ELR (cell line): ENCODE results near the gene ALDH3B1.
A peak's percentile ranks its signal among the peaks of the same experiment; 100 is the strongest.

Source experiments
- DNase-seq: peaks from one replicate; pipeline ENCODE4 v3.0.0-alpha.2; 2015; ENCODE audit warnings: low read depth

ALDH3B1 gene

DNA sequence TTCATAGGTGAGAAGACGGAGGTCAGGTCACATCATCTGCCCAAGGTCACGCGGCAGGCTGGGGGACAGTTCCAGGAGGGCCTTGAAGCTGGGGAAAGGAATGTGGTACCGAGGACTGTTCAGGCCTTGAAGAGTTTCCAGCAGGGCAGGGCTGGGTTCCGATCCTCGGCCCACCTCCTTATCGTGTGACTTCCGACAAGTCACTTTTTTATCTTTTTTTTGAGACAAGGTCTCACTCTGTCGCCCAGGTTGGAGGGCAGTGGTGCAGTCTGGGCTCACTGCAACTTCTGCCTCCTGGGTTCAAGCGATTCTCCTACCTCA is 21.0 kb downstream of the ALDH3B1 start:
- DNase-seq: peak; percentile 40

DNA sequence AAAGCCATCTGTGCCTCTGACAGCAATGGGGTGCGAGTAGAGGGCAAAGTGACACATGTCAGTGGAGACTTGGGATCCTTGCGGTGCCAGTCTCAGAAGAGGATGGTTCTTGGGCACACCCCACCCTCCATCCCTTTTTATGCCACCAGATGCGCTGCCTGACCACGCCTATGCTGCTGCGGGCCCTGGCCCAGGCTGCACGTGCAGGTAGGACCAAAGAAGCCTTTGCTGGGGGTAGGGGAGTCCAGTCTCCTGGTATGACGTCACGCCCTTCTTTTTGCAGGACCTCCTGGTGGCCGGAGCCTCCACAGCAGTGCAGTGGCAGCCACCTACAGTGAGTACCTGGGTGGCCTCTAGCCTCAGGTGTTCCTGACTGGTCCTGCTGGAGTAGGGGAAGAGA is 21.9 kb downstream of the ALDH3B1 start:
- DNase-seq: no peak

DNA sequence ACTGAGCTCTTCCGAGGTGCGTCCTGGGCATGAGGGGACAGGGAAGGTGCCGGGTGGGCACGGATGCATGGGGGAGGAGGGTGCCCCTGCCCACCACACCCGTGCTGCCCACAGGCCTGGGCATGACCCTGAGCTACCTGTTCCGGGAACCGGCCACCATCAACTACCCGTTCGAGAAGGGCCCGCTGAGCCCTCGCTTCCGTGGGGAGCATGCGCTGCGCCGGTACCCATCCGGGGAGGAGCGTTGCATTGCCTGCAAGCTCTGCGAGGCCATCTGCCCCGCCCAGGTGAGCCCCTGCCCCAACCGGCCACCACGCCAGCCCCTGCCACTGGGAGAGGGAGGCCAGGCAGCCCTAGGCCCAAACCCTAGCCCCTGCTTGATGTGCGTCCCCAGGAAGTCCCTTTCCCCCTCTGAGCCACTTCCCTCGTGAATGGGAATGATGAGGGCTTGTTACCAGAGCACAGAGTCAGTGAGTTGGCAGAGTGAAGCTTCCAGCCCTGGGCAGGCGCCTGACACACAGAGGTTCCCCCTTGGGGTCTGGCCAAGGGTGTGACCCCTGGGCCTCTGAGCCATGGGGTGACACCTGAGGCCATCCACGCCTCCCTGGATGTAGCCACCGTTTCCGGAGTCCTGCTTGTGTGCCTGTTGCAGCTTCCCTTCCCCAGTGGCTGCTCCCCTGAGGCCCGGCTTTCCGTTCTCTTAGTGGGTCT is 23.0 kb downstream of the ALDH3B1 start:
- no peak for DNase-seq

DNA sequence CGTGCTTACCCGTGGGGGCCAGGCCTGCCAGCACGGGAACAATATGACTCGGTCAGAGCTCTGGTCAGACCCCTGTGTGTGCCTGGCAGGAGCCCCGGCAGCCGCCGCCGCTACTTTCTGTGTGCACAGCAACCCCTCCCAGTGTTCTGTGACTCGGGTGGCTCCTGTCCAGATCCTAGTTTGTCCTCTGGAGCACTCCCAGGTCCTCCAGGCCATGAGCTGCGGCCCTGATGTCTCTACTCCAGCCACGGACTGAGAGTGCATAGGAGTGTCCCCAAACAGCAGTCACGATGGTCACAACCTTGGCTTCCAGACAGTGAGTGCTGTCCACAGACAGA is 23.6 kb downstream of the ALDH3B1 start:
- DNase-seq: no peak

DNA sequence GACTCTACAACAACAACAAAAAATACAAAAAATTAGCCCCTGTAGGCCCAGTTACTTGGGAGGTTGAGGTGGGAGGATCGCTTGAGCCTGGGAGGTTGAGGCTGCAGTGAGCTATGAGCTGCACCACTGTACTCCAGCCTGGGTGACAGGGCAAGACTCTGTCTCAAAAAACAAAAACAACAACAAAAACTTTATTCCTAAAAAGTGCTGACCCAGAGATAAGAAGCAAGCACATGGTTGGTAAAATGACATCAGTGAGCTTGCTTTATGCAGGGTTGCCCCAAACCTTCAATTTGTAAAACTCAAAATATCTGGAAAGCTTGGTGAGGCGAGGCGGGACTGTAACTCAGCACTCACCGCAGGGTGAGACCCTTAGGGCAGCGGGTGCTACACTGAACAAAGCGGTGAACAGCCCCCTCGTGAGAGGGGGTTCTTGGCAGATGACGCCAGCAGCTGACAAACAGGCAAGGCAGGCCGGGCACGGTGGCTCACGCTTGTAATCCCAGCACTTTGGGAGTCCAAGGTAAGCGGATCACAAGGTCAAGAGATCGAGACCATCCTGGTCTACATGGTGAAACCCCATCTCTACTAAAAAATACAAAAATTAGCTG is 25.2 kb downstream of the ALDH3B1 start:
- no peak for DNase-seq

DNA sequence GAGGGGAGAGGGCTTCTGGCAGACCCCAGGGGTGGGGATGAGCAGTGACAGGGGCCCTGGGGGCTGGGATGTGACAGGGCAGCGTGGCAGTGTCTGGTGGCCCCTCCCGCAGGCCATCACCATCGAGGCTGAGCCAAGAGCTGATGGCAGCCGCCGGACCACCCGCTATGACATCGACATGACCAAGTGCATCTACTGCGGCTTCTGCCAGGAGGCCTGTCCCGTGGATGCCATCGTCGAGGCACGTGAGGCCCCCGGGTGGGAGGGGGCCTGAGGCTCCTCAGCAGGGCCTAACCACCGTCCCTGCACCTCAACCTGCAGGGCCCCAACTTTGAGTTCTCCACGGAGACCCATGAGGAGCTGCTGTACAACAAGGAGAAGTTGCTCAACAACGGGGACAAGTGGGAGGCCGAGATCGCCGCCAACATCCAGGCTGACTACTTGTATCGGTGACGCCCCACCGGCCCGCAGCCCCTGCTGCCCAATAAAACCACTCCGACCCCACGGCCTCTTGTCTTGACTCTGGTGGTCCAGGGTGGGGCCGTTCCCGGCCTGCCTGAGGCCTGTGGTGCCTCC is 26.1 kb downstream of the ALDH3B1 start:
- DNase-seq: no peak

DNA sequence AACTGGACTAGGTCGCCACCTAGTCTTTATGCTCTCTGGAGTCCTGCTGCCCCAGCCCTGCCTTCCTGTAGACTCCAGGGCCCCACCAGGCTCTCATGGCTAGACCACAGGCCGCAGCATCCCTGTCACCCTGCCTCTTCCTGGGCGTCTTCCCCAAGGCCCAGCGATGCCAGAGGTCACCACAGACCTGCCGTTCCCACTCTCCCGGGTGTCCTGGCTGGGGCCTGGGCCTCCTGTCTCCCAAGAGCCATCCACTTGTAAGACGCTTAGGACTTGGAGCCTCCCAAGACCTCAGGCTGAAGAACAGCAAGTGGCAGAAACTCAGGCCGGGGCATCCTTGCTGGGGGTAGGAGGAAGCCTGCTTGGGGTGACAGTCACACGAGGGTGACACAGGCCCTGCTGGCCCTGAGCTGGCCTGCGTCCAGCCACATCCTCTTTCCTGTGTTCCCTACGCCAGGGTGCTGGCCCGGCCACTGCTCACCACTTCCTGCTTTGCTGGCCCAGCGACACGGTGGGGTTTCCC is 26.7 kb downstream of the ALDH3B1 start:
- no peak for DNase-seq

DNA sequence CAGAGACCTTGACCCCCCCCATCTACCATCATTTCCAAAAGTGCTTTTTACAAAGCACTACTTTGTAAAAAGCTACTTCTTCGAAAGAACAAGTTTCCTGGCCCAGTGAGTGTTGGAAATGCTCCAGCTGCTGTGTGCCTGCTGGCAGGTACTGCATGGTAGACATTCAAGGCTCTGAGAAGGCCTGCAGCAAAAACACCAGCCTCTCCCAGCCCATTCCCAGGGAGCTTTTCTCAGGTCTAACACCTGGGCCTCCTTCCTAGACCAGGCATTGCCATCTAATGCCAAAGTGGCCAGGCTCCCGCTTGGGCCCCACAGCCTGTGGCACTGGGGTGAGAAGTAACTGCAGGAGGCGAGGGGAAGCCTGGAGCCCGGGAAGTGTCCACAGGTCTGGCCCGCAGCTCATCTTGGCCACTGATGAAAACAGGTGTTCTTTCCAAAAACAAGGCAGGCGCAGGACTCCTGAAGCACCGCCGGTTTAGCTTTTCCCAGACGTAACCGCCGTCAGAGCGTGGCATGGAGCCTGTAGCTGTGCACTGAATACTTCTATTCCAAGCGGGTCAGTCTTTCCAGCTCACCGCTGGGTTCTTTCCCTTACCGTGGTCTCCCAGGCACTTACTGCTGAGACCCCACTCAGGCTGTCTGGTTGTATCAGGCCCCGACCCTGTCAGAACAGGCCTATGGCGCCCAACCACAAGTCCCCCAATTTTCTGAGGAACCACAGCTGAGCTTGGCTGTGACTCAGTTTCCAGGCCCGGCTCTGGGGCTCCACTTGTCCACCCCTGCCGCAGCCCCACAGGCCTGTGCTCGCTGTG is 27.5 kb downstream of the ALDH3B1 start:
- DNase-seq: no peak

DNA sequence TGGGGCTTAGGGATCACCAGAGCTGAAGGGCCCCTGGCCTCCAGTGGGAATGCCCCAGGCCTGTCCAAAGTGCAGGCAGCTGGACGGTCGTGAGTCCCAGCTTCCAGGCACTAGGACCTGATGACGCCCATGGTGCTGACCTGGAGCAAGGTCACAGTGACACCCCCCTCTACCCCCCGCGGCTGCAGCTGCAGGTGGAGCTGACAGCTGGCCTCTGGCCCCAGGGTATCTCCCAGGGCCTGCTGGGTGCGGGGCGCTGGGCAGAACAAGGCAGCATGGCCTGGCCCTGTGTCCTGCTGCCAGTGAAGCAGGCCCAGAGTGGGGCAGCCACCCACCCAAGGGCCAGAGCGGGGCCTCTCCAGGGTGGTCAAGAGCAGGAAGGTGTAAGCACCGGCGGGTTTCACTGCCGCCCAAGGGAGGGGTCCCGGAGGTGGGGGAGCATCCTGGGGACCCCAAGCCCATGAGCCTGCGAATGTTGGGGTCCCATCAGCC is 28.1 kb downstream of the ALDH3B1 start:
- DNase-seq: no peak

DNA sequence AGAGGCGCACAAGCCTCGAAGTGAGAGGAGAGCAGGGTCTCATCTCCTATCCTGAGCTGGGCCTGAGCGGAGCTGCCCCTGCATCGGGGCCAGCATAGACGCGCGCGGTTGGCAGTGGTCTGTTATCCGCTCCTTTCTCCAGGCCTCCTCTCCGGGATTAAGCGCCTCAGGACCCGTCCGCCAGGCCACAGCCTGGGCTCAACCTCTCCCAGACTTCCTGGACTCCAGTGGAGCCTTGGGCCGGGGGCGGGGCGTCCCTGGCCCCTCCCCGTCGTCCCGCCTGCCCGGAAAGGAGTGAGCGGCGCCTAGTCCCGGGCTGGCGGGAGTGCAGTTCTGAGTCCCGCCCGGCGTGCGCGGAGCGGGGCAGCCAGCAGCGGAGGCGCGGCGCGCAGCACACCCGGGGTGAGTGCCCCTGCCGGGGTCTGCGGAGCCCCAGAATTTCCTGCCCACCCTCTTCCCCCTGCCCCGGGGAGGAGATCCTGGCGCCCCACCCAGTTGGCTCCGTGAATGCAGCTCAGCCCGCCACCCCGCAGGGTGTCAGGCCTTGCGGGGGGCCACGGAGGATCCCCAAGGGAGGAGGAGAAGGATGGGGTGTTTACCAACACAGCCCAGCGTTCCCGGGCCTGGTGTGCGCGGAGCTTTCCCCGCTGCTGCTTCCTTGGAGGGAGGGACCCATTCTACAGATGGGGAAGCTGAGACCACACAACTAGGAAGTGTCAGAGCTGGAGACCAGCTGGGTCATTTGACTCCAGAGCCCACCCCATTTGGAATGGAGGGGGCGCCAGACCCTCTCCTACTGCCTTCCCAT is 28.8 kb downstream of the ALDH3B1 start, which contains the start of gene TCIRG1:
TSS of gene TCIRG1 (plus strand) at position 308 of the 808 bp plus-strand sequence. CDS start 2,247 bp downstream, outside the sequence.
- peak; percentile 88 for DNase-seq

DNA sequence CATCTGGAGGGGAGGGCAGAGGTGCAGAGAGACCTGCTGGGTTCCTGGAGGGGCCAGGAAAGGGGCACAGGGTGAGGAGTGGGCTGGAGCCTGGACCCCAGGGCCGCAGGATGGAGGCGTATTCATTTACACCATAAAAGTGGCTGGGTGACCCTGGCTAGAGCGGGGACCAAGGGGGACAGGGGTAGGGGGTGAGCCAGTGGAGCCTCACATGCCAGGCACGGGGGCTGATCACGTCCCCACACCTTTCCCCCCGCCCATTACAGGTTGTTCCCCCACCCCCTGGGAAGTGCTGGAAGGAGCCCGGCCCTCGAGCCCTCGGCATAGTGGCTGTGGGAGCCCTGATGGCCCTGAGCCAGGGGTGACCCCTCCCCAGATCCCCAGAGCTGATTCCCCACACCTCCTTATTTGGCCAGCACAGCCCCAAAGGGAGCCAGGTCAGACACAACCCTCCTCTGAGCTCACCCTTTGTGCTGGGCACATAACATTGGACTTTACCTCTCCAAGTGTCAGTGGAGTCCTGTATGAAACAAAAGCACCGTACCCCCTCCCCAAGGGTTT is 29.5 kb downstream of the ALDH3B1 start:
- DNase-seq: peak; percentile 40

DNA sequence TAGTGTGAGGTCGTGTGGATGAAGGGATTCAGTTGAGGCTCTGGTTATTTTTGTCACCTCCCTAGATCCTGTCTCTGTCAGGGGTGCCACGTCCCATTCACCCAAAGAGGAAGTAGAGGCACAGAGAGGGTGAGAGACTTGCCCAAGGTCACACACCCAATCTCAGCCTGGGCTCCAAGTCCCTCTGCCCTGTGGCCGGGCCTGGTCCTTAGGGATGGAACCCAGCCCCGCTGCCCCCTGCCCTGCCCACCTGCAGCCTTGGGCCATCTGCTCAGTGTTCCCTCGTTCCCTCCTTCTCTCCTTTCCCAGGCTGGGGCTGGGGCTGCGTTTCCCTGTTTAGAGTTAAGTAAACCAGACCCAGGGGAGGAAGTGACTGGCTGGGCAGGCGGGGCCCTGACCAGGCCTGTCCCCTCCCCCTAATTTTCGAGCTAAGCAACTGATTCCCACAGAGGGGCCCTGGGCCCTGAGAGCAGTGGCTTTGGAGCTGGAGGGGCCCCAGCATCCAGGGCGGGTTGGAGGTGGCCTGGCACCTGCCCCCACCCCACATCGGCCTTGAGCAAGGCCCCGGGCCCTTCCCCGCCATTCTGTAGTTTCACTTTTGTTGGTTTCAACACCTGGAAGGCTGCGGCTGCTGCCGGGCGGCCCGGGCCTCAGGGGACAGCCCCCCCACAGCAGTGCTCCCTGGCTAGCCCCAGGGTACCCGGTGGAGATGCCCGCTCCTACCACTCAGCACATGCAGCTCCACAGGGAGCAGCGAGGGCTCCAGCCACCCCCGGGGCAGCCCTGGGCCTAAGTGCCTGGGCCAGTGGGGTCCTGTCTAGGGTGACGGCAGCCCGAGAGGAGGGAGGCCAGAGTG is 30.2 kb downstream of the ALDH3B1 start:
- DNase-seq: peak; percentile 82

DNA sequence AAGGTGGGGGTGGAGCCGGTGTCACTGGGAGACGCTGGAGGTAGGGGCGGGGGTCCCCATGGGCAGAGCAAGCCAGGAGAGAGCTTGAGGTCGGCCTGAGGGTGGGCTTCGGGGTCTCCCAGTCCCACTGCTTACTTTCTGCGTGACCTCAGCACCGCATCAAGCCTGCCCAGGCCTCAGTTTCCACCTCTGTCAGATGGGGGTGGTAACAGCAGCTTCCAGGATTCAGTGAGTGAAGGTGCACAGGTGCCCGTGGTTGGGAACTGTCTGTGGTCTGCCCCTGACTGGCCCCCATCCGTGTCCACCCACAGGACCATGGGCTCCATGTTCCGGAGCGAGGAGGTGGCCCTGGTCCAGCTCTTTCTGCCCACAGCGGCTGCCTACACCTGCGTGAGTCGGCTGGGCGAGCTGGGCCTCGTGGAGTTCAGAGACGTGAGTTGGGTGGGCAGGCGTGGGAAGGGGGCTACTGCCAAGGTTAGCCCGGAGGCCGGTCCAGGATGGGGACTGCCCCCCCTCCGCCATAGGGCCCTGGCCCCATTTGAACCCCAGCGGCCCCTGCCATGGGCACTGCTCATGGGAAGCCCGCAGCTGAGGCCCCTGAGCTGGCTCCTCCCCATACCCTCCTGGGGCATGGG is 30.9 kb downstream of the ALDH3B1 start:
- DNase-seq: no peak

DNA sequence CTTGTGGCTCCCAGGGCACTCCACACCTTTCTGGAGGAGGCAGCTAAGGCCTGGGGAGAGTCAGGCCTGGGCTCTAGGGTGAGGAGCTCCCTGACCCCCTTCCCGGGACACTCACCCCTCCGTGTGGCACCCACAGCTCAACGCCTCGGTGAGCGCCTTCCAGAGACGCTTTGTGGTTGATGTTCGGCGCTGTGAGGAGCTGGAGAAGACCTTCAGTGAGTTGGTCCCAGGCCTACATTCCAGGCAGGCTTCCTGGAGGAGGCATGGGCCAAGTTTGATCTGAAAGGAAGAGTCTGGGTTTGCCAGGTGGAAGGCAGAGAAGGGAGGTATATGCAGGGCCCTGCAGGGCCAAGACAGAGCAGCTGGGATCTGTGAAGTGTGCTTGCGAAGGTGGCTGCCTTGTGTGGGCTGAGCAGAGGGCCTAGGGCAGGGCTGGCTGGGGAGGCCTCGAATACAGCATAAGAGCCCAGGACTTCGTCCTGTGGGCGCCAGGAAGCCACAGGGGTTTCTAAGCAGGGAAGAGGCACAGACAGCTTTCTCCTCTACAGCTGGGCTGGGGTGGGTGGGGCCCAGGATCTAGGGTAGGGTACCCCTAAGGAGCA is 31.6 kb downstream of the ALDH3B1 start:
- no peak for DNase-seq

DNA sequence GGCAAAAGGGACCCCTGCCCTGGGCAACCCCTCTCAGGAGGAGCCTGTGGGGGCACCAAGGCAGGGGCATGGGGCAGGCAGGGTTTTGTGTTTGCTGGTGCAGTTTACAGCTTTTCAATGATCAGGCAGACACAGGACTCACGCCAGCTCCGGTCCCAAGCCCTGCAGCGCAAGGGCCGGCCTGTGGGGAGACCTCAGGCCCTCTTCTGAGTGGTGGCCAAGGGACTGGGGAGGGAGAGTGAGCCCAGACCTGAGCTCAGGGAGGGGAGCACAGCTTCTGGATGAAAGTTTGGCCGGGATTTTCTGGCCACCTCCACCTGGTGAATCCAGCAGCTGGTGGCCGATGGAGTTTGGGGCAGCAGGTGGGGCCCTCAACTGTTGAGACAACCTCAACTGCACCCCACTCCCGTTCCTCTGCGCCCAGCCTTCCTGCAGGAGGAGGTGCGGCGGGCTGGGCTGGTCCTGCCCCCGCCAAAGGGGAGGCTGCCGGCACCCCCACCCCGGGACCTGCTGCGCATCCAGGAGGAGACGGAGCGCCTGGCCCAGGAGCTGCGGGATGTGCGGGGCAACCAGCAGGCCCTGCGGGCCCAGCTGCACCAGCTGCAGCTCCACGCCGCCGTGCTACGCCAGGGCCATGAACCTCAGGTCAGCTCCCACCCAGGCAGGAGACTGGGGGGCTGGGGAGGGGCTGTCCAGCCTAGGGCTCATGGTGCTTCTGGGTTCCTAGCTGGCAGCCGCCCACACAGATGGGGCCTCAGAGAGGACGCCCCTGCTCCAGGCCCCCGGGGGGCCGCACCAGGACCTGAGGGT is 32.3 kb downstream of the ALDH3B1 start:
- peak; percentile 27 for DNase-seq

DNA sequence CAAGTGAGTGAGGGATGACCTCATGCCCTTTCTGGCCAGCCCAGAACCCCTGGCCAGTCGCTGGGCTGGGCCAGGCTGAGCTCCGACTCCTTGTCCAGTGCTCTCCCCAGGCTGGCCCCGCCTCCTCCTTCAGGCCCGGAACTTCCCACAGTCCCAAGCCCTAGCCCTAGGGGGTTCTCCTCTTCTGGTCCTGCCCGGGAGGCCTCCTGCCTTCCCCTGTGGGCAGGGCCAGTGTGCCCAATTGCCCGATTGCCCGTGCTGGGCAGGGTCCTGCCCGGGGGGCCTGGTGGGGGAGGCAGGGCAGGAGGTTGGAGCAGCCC is 32.9 kb downstream of the ALDH3B1 start:
- peak; percentile 42 for DNase-seq

DNA sequence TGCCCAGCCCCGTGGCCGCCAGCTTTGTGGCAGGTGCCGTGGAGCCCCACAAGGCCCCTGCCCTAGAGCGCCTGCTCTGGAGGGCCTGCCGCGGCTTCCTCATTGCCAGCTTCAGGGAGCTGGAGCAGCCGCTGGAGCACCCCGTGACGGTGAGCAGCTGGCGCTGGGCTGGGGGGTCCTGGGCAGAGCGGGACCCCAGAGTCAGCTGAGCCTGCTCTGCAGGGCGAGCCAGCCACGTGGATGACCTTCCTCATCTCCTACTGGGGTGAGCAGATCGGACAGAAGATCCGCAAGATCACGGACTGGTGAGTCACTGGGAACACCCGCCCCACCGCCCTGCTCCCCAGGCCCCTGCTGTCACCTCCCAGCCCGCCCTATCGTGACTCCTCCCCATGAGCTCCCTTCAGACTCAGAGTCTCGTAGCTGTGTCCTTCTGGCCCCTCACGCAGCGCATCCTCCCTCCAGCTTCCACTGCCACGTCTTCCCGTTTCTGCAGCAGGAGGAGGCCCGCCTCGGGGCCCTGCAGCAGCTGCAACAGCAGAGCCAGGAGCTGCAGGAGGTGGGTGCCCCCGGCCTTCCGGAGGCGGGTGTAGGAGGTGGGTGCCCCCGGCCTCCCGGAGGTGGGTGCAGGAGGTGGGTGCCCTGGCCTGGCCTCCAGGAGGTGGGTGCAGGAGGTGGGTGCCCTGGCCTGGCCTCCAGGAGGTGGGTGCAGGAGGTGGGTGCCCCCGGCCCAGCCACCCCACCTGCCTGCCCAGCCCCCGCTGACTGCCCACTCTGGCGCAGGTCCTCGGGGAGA is 33.4 kb downstream of the ALDH3B1 start:
- peak; percentile 95 for DNase-seq
